Spleen (tissue), 11 donors: ENCODE measurements around the gene GLI2. TPM values are rescaled to one million over a fixed set of nuclear protein-coding genes. Genes with fewer than 3 reads are reported as not detected.

Source experiments
- DNase-seq: peaks from one replicate; pipeline ENCODE4 v3.0.0-alpha.2; 2020
- H3K27ac ChIP-seq, 8 donors: fragments of 200-600 bp; sonication (generic) in 7 of 8; 1 replicate in 4 of 8; 2 replicates in 4 of 8; pipeline versions ENCODE4 v1.5.0 to v1.8.0; 2016 to 2021; ENCODE audit warnings: inconsistent platforms in 4 of 8, mild to moderate bottlenecking in 4 of 8, moderate library complexity in 1 of 8
- H3K27me3 ChIP-seq, 7 donors: fragments of 200-600 bp; sonication (generic) in 6 of 7; replicated peaks in 1 of 7; 1 replicate in 4 of 7; 2 replicates in 3 of 7; pipeline versions ENCODE4 v1.5.0 to v1.8.0; 2016 to 2021; ENCODE audit warnings: inconsistent platforms in 3 of 7, mild to moderate bottlenecking in 1 of 7
- H3K36me3 ChIP-seq, 6 donors: fragments of 200-600 bp; sonication (generic) in 5 of 6; 1 replicate in 4 of 6; 2 replicates in 2 of 6; pipeline versions ENCODE4 v1.5.0 to v1.8.0; 2016 to 2021; ENCODE audit warnings: inconsistent platforms in 2 of 6
- H3K4me1 ChIP-seq, 6 donors: fragments of 200-600 bp; sonication (generic) in 5 of 6; 1 replicate in 3 of 6; 2 replicates in 3 of 6; pipeline versions ENCODE4 v1.5.0 to v1.8.0; 2016 to 2021; ENCODE audit warnings: inconsistent platforms in 3 of 6
- H3K4me3 ChIP-seq, 8 donors: fragments of 200-600 bp; sonication (generic) in 7 of 8; 1 replicate in 4 of 8; 2 replicates in 4 of 8; pipeline versions ENCODE4 v1.5.0 to v1.8.0; 2016 to 2021; ENCODE audit warnings: inconsistent platforms in 4 of 8, mild to moderate bottlenecking in 4 of 8, moderate library complexity in 2 of 8
- H3K9me3 ChIP-seq, 8 donors: fragments of 200-600 bp; sonication (generic) in 7 of 8; 1 replicate in 4 of 8; 2 replicates in 4 of 8; pipeline versions ENCODE4 v1.5.0 to v1.8.0; 2016 to 2021; ENCODE audit warnings: inconsistent platforms in 4 of 8
- CTCF ChIP-seq, 11 experiments: fragments of 200-600 bp in 7 of 11; fragments of 450-650 bp in 4 of 11; sonication (generic) in 4 of 11; IDR thresholded peaks in 8 of 11; conservative IDR thresholded peaks in 3 of 11; 1 replicate in 7 of 11; 2 replicates in 4 of 11; pipeline versions ENCODE4 v1.4.0 to v1.8.0; 2016 to 2021; ENCODE audit warnings: antibody characterized with exemption in 11 of 11, inconsistent platforms in 4 of 11, mild to moderate bottlenecking in 1 of 11
- POLR2A ChIP-seq, 3 donors: fragments of 450-650 bp; IDR thresholded peaks; one replicate each; pipeline ENCODE4 v1.5.1; 2017; ENCODE audit warnings: antibody characterized with exemption in 3 of 3, mild to moderate bottlenecking in 1 of 3
- POLR2AphosphoS5 ChIP-seq, 3 donors: sonication (generic); formaldehyde crosslinking; IDR thresholded peaks; one replicate each; pipeline ENCODE4 v1.5.1; 2017; ENCODE audit warnings: antibody characterized with exemption in 3 of 3
- WGBS, 5 donors: extraction: QIAGEN DNeasy Blood & Tissue Kit in 3 of 5; methylation state at CpG; one replicate each; pipeline versions ENCODE4 v1.1.5 to v1.1.7; 2013 to 2018; 5-methylcytosine and 5-hydroxymethylcytosine counted together
- intact Hi-C: fragments of 100-400 bp; cut with DNase I; formaldehyde crosslinking; loops from one replicate; pipeline ENCODE4 v1.15.0; 2023; ENCODE audit warnings: low total_unique reads
- polyA plus RNA-seq, 3 donors: library from polyadenylated mRNA; stranded (reverse); fragments of 200-250 nt; gene quantifications; one replicate each; pipeline ENCODE4 v1.2.1, GENCODE V29; 2013
- total RNA-seq, 7 donors: library from RNA; depleted of rRNA in 3 of 7; stranded (reverse); fragments of >200 nt in 3 of 7; fragmentation: NEBNext Ultra II Directional in 4 of 7; extraction: Animal tissue kit (Norgen Biotek cat#: 25700) in 4 of 7; gene quantifications; one replicate each; pipeline versions ENCODE4 v1.1.0 to v1.2.1, GENCODE V29; 2016 to 2021
- donor health status: healthy with polysubstance abuse.
- donor health status: DM: no; HTN: no; CAD: no; lungs with moderate emphysema.
- donor health status: DM: no; HTN: no; CAD: no.
- donor health status: Bipolar disorder and iron deficiency.
- donor health status: healthy.
- donor health status: DM: no; HTN: no; CAD: no.
- donor health status: DM: yes; HTN: yes; CAD: no.

GLI2 gene
- total and polyA plus RNA-seq, 10 donors: 0.22 to 10.6 (median 1.4) TPM

DNA sequence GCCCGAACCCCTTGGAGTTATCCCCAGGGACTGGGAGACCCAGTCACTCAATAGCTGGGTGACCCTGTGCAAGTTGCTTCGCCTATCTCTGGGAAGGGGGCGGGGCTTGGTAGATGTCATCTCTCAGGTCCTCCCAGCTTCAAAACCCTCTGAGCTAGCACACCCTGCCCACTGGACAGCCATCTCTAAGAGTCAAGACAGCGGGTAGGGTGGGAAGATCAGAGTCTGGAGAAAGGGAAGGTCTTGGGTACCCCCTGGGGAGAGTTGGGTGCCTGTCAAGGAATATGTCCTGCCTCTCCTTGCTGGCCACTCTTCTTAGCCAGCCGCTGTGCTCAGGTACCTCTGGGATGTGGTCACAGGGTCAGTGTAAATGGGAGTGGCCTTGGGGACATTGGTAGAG lies 8.0 kb downstream of the GLI2 start:
- Histone ChIP-seq H3K9me3 (no peaks in the 10 kb centered on the region), H3K4me1 (peaks cover 0 to 16% (median 6%) of the 10 kb centered on the region in 6 donors), H3K4me3 (no peak overlapping the region), H3K36me3 (no peaks in the 10 kb centered on the region), H3K27ac (no peak overlapping the region), H3K27me3 (peaks cover 0 to 59% (median 42%) of the 10 kb centered on the region in 7 donors)
- 87 to 96% (median 91%) methylated on average over 5 of the region's 5 CpGs for WGBS, 5 donors
- no peak for TF ChIP-seq POLR2AphosphoS5 (IDR thresholded peaks at IDR 0.05)
- TF ChIP-seq POLR2A (IDR thresholded peaks at IDR 0.05): no peak
- no peak for TF ChIP-seq CTCF (IDR thresholded peaks at IDR 0.05 in 8 of 11, conservative IDR thresholded peaks at IDR 0.05 in 3 of 11)
- intact Hi-C loops: no loop called here
- no peak for DNase-seq

GRCh38 chr2:120744817-120745216 lies 9.1 kb downstream of the GLI2 start:
- intact Hi-C loops: no loop called here
- Histone ChIP-seq H3K4me1 (peaks cover 0 to 13% (median 6%) of the 10 kb centered on the region in 6 donors), H3K36me3 (no peaks in the 10 kb centered on the region), H3K27ac (no peak overlapping the region), H3K27me3 (peaks cover 0 to 48% (median 31%) of the 10 kb centered on the region in 7 donors), H3K4me3 (no peak overlapping the region), H3K9me3 (no peaks in the 10 kb centered on the region)
- DNase-seq: no peak
- TF ChIP-seq POLR2AphosphoS5 (IDR thresholded peaks at IDR 0.05) (no peak), POLR2A (IDR thresholded peaks at IDR 0.05) (no peak), CTCF (IDR thresholded peaks at IDR 0.05 in 8 of 11, conservative IDR thresholded peaks at IDR 0.05 in 3 of 11) (no peak)

DNA sequence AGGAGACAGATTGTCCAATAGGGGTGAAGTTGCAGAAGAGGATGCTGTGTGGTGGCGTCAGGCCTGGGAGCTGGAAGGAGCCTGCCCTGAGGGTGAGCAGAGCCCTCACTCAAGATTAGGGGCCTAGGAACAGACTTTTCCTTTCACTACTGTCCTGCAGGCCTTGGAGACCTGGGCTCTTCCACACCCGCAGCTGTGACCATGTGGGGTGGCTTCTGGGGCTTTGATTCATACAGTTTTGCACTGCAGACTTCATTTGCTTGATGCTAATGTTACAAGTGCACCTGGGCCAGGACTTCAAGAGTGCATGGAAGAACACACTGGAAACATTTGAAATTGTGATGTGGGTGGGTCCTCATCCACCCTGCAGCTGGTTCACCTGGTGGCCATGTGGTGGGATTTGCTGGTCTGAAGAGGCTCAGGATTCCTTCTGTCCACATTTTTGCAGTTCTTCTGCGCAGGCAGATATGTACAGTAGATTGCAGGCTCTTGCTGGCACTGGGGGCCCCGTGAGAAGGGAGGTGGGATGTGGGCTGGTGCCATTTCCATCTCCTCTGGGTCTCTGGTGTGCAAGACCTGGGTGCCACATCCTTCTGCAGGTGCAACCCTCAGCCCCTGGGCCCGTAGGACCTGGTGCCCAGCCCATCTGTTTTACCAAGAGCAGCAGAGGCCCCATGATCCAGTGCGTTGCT lies 9.9 kb downstream of the GLI2 start:
- TF ChIP-seq POLR2AphosphoS5 (IDR thresholded peaks at IDR 0.05): no peak
- TF ChIP-seq POLR2A (IDR thresholded peaks at IDR 0.05): no peak
- TF ChIP-seq CTCF (IDR thresholded peaks at IDR 0.05 in 8 of 11, conservative IDR thresholded peaks at IDR 0.05 in 3 of 11): no peak
- intact Hi-C loops: no loop called here
- no peak for DNase-seq
- Histone ChIP-seq H3K27ac (no peak overlapping the region), H3K27me3 (peaks cover 0 to 40% (median 24%) of the 10 kb centered on the region in 7 donors), H3K9me3 (no peaks in the 10 kb centered on the region), H3K36me3 (no peaks in the 10 kb centered on the region), H3K4me3 (no peak overlapping the region), H3K4me1 (peaks cover 0 to 13% (median 6%) of the 10 kb centered on the region in 6 donors)
- WGBS, 5 donors: 86 to 95% (median 91%) methylated on average over 5 to 6 of the region's 6 CpGs

DNA sequence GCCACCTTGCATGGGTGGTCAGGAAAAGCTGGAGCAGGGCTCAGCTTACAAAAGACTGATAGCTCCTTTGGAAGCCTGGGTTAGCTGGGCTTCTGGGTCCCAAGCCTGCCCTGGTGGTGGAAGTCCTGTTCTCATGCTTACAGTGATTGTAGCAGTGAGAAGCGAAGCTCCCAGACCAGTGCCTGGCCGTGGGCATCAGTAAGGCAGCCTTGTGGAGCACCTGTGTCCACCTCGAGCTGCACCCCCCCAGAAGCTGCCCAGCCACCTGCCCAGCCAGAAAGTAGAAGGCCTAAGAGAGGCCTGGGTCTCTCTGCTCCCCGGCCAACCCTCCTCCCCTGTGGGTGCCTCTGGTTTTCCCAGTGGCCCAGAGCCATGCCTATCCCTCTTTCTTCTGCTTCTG lies 10.5 kb downstream of the GLI2 start:
- no peaks in the 10 kb centered on the region for H3K9me3 ChIP-seq
- 73 to 85% (median 78%) methylated on average over 4 of the region's 4 CpGs for WGBS, 5 donors
- no peaks in the 10 kb centered on the region for H3K36me3 ChIP-seq
- peaks cover 0 to 35% (median 19%) of the 10 kb centered on the region in 7 donors for H3K27me3 ChIP-seq
- no peak overlapping the region for H3K27ac ChIP-seq
- DNase-seq: no peak
- peaks cover 0 to 13% (median 5%) of the 10 kb centered on the region in 6 donors for H3K4me1 ChIP-seq
- intact Hi-C loops: no loop called here
- no peak overlapping the region for H3K4me3 ChIP-seq
- no peak for TF ChIP-seq POLR2AphosphoS5 (IDR thresholded peaks at IDR 0.05)
- TF ChIP-seq POLR2A (IDR thresholded peaks at IDR 0.05): no peak
